SK-N-MC (cell line): ENCODE data around the gene KIF4B.

Source experiments
- FOXP2 ChIP-seq: optimal IDR thresholded peaks from 2 replicates; pipeline ENCODE3; 2011; ENCODE audit warnings: mild to moderate bottlenecking, moderate library complexity; ENCODE audit not compliant: insufficient read depth; ENCODE audit errors: extremely low read length, control extremely low read depth
- POLR2AphosphoS5 ChIP-seq: IDR thresholded peaks from 2 replicates; pipeline ENCODE4 v1.6.1; 2012; ENCODE audit warnings: mild to moderate bottlenecking, low read depth, low read length, borderline replicate concordance

DNA sequence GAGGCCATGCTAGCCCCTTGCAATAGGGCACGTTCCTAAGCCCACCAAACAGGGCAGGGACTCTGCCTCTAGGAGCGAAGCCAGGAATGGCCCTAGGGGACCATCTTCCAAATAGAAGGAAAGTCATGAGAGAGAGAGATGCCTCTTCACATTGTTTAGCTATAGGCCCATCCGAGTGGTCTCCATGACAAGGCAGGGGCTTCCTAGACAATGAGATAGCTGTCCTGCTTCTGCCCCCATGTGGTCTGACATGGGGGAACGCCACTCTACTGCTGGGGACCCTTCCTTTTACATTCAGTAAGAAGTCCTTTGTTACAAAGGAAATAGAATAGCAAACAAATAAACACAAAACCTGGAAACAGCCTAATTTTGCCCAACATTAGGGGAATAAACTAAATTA is 17.9 kb upstream of the KIF4B start:
- no peak for TF ChIP-seq FOXP2
- TF ChIP-seq POLR2AphosphoS5: no peak
